ENCODE measurements around the gene DPH6.
"Not testable (repeated sequence)": the region's sequence is repeated elsewhere in the genome, so short reads cannot be mapped to it uniquely, and the experiment has no call there.

The DPH6 gene

DNA sequence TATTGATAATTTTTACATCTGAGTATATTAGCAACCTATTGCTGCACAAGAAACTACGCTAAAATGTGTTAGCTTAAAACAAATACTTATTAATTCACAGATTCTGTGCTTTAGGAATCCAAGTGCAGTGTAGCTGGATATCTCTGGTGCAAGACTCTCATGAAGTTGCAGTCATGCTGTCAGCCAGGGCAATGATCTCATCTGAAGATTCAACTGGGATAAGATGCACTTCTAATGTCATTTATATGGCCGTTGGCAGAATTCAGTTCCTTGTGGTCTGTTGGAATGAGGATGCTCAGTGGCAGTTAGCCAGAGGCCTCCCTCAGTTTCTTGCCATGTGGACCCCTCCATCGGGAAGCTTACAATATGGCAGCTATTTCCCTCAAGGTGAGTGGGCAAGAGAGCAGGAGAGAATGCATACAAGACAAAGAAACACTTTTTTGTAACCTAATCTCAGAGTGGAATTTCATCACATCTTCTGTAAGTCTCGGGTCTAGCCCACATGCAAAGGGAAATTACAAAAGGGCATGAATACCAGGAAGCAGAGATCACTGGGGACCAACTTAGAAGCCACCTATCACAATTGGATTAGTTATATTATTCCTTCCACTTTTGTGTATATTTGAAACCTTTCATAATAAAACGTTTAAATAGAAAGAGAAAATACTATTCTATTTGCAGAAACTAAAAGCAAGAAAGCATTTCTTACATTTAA lies 61.6 kb downstream of the DPH6 start:
- DNase-seq, result no peak

DNA sequence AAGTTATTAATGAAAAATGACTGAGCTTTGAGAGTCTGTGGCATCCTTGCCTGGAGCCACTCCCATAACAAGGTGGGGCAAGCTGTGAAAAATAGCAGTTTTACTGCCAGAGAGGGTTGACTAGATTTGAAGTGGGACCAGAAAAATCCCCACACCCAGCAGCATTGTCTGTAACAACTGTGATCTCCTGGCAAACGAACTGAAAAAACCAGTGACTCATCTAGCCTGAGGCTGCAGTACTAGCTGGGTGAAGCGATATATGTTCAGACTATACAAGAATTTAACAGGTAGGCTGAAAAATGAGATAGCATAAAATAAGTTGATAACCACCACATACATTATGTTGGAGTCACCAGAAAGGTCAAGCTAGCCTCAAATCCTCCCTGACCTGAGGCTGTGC lies 64.0 kb downstream of the DPH6 start:
- no peak for DNase-seq

DNA sequence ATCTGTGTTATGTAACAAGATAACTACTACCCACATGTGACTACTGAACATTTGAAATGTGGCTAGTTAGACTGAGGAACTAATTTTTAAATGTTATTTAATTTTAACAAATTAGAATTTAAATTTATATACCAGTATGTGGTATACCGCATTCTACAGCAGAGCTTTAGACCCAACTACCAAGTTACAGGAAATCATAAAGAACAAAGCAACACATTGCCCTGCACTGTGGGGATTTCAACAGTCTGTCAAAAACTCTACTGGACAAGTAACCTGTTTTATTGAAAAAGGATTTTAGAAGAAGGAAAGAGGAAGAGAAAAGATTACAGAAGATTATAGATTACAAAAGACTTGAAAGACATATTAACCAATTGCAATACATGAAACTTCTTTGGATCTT lies 64.9 kb downstream of the DPH6 start:
- DNase-seq, result no peak

DNA sequence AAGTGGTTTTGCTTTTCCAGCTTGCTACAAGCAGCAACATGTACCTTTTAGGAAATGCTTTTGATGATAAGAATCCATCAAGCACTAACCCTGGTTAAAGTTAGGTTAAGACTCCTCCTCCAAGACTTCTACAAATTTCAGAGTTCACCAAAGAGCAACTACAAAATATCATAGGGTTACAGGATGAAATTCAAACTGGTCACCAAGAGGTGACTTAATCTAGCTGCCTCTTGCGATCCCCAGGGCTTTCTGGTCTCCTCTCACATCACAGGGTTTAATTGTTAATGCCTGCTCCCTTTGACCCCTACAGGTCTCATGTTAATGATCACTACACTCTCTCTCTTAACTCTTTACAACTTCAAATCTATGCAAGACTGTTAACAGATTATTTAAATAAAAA lies 66.5 kb downstream of the DPH6 start:
- no peak for DNase-seq

DNA sequence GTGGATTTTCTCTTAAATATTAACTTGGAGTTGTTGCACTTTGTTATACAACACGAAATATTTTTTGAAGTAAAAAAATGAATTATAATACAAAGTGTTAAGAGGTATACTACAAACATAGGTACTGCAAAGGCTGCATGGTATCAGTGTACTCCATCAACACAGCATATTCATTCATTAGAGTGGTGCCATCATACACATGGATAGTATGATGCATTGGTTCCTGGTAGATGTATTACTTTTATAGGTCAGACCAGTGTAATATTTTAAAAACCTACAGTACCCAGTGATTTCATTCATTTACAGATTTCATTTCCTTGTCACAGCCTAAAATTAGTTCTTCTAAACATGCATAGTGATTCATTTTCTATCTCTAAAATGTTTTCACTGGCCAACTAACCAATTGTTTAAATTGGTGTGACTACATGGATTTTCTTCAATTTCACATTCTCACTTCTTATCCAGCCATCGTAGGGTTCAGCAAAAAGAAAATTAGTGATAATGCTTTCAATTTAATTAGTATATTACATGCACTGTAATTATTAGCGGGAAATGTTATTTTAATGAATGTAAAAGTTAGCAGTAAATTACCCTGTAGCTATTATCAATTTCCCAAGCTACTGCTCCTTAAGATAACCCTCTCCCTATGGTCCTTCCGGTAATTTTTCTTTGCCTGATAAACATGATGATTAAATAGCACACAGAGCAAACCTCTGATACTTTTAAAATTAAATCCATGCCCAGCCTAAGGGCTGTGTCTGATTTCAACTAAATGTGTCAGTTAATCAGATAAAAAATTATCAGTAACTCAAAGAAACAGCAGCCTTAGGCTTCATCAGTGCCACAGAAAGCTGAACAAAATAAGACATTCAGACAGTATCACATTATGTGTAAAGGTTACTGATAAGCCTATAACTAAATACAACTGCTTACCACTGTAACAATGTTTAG lies 68.4 kb downstream of the DPH6 start:
- no peak for DNase-seq

DNA sequence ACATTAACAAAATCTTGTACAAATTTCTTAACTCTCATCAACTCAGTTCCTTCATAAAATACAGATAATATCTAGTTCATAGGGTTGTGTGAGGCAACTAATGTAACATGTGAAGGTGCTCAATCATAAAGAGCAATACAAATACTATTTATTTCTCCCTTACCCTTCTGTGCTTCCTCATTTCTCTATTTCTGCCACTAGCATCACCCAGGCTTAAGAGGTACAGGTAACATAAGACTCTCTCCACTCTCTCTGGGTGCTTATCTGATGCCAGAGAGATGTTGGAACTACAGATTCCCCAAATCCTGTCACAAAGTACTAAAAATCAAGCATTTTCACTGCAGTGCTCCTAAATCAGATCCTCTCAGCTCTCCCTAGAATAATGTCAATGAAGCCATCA lies 74.9 kb downstream of the DPH6 start:
- DNase-seq, result no peak

DNA sequence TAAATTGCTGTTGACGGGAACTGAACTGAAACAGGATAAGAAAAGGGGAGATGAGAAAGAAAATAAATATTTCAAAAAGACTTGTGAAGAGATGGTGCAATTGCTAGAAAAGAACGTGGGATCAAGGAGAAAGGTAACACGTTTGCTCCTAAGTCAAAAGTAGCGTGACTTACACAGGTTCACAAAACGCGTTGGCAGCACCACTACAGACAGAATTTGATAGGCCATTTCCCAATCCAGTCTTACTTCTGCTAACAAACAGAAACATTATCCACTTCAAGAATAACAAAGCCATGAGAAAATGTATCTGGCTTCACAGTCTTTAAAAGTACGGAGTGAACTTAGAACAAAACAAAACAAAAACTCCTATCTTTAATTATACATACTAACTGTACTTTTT lies 75.5 kb downstream of the DPH6 start:
- no peak for DNase-seq

DNA sequence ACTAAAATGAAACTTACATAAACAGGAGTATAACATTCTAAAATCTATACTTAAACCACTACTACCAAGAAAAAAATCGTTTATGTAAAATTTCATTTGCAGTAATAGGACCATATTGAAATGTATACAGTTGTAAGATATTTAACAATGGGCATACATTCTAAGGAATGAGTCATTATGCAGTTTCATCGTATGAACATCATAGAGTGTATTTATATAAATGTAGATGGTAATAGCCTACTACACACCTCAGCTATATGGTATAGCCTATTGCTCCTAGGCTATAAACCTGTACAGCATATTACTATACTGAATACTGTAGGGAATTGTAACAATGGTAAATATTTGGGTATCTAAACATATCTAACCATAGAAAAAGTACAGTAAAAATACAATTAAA lies 79.5 kb downstream of the DPH6 start:
- no peak for DNase-seq

DNA sequence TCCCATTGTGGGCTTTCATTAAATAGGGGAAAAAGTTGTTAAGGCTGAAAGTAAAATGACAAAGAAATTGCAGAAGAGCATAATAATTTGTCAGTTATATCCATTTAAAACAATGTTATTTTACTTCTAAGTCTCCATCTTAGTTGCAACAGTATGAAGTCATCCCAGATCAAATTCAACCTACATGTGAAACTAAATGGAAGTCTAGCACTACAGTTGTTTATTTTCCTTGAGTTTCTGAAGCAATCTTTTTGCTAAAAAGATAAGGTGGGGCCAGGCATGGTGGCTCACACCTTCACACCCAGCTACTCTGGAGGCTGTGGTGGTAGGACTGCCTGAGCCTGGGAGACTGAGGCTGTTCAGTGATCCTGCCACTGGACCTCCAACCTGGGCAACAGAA lies 80.2 kb downstream of the DPH6 start:
- no peak for DNase-seq

DNA sequence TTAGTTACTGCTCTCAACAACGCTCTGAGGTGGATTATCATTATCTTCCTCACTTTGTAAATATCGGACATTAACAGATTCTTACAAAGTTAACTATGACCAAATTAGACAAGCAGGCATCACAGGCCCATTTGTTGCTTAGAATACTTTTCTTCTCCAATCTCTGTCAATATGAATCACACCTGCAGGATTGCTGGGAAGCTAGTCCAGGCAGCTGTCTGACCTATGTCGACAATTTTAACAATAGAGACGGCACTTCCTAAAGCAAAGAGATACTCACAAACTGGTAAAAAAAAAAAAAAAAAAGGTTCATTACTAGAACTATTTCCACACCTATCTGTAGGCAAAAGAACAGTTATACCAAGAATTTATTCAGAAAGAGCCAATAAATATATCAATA lies 85.3 kb downstream of the DPH6 start:
- DNase-seq, result no peak

DNA sequence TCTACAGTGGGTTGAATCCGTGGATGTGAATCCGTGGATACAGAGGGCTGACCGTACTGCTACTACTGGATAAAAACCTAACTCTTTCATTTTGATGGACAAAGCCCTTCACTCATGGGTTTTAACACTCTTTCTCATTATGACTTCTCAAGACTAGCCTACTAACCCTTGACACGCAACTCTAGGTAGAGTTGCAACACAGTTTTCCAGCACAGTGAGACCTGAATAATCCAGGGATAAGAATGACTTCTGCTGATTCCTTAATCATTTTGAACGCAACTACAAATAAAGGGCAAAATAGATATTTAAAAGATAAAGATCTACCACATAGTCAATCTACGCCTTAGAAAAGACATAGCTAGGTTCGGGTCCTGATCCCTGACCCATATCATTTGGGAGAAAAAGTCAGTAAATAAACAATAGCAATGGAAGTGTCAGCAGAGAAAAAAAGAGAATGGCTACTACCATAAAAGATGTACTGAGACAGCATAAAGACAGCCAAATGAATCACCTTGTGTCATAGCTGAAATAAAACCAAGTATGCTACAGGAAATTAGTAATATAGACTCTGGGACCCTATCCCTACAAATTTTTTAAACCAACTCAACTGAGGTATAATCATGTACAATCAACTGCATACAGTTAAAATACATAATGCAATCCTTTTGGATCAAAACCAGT lies 87.6 kb downstream of the DPH6 start:
- no peak for DNase-seq

DNA sequence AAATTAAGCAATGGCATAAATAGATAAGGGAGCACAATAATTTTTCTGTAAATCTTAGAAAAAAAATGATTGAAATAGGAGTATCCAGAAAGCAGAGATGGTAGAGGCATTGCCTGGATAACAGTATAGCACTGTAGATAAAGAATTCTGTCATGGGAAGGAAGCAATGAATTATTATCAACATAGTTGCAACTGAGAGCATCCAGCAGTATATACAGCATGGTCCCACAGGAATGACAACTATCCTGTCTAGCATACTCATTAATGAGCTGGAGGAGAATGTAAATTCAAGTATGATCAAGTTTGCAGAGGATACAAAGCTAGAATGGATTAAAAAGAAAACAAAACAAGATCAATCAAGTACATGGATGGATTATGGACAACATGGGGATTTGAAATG lies 90.8 kb downstream of the DPH6 start:
- DNase-seq, result no peak

DNA sequence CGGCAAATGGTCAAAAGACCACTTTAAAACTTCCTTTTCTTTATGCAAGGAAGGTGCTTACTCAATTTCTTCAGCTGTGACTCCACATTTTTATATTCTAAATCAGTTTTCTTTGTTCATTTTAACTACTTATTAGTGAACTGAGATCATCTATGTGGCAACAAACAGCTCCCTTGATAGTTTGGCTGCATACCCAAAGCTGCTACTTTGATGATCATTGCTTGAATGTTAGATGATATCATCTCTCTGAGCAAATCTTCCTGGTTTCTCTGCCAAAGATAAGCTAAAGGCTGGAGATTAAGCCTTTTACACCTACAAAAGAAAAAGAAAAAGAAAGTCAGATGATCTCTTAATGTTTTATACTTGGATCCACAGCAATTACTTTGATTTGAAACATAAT lies 95.5 kb downstream of the DPH6 start:
- DNase-seq, result no peak

DNA sequence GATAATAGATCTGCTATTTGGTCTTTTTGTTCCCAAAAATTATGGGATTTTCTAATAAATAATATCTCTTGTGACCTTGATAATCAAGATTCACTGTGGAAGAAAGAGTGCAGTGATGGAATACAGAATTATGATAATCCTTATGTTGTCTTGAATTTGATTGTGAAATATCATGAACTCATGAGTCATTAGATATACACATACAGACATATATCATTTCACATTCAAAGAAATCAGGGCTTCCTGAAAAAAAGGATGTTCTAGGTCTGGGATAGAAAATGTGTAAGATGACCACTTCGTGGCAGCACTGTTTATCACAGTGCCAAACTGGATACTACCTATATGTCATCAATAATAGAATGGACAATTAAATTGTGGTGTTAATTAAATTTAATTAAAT lies 97.7 kb downstream of the DPH6 start:
- no peak for DNase-seq

DNA sequence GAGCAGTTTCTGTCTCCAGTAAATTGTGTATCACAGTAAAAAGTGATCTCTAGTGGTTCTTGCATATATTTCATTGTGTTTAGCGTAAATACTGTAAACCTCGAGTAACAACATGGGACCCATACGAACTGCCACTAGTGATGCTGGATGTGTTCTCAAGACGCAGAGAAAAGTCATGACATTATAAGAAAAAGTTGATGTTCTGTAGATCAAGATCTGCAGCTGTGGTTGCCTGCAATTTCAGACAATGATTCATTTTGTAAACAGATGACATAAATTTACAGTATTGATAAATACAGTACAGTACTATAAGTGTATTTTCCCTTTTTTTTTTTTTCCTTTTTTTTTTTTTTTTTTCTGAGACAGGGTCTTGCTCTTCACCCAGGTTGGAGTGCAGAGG lies 100.1 kb downstream of the DPH6 start:
- no peak for DNase-seq

DNA sequence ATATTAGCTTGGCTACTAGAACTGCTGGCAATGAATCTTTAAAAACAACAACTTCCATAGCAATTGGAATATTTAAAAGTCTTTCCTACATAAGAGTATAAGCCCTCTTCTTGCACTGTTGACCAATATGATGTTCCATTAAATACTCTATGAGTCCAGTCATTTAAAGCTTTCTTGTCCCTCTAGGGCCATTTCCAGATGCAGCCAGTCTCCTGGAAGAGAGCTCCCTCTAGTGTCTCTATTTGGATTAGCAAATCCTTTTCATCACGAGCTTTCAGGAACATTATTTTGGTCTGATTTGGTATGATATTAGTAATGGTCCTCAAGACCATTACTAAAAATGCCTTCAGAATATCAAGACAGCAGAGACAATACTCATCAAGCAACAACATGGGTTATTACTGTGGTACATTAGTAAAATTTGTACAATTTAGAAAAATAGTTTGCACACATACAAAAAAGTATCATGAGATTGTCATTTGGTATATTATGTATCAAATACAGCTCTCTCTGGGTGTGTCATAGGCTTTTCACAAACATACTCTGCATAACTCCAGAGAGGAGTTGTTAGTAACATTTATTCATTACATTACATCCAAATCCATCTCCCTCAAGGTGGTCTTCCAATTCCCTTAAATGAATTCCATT lies 101.3 kb downstream of the DPH6 start:
- no peak for DNase-seq

DNA sequence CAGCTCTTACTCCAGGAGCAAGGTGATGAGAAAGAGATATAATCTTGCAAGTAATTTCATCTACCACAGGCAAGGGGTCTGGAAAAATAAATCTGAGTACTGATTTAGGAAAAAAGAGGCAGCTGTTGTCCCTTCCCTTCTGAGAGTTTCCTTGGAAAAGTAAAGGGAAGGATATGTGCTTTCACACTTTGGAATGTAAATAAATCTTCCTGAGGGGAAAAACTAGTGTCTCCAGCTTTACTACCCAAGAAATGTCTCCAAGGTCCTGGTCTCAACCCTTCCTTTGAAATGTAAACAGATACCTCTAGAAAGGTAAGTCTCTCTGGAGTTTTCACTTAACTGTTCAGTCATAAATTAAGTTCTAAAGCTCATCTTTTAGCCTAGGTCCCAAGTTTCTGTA lies 102.6 kb downstream of the DPH6 start:
- DNase-seq, result no peak

DNA sequence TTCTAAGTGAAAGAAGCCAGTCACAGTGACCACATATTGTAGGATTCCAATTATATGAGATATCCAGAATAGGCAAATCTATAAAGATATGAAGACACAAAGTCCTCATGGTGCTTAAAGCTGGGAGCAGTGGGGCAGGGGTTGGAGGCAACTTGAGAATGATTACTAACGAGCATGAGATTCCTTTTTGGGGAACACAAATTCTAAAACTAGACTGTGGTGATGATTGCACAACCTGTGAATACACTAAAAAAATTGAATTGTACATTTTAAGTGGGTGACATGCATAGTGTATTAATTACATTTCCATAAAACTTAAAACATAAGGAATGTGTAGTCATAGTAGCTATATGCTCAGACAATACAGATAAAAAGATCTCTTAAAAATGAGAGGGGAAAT lies 103.2 kb downstream of the DPH6 start:
- no peak for DNase-seq

DNA sequence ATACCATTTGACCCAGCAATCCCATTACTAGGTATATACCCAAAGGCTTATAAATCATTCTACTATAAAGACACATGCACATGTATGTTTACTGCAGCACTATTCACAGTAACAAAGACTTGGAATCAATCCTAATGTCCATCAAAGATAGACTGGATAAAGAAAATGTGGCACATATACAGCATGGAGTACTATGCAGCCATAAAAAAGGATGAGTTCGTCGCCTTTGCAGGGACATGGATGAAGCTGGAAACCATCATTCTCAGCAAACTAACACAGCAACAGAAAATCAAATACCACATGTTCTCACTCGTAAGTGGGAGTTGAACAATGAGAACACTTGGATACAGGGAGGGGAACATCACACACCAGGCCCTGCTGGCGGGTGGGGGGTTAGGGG lies 104.7 kb downstream of the DPH6 start:
- not testable (repeated sequence) for DNase-seq

DNA sequence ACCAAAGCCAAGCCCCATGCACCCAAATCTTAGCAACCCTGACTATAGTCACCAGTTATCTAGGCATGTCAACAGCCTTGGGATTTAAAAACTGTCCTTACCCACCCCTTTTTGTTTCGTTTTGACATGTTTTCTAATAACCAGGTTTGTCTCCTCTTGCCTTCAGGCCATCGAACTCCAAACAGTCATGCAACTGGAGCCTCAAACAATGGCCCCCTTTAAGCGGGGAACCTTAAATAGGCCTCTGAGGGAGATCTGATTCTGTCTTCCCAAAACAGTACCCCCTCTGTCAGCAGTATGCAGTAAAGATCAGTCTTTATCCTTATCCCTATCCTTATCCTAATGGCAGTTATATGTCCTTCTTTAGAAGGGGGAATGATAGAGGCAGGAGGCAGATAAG lies 105.7 kb downstream of the DPH6 start:
- DNase-seq, result no peak

DNA sequence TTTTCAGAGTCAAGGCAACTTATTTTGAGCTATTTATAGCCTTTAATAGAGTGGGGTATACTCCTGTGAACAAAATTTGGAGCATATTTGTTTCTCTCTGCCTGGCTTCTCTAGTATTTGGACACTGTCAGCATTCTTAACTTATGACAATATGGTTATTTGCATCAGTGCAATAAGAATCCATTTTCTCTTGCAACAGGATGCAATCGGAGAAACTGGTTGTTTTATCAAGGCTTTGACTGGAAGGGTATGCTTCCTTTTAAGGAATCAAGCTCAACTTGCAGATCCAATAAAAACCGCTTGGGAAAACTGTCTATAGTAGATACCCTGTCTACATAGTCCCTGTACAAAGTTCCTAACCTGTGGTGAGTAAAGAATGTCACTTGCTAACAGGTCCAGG lies 106.7 kb downstream of the DPH6 start:
- DNase-seq, result no peak

DNA sequence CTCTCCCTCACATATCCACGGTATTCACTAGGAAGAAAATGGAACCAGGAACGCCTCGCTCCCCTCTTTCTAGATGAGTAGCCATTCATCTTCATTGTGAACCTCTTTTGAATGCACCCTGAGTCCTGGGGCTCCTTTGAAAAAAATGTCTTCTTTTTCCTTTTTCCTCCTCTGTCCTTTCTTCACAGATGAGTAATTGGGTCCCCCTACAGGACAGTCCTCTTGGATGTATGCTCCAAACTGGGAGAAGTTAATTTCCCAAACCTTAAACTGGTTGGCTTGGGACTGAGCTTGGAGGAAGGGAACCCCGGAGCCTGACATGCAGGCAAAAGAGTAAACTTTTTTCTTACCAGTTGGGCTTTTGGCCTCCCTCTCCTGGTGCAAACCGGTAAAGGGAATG lies 108.8 kb downstream of the DPH6 start:
- no peak for DNase-seq

DNA sequence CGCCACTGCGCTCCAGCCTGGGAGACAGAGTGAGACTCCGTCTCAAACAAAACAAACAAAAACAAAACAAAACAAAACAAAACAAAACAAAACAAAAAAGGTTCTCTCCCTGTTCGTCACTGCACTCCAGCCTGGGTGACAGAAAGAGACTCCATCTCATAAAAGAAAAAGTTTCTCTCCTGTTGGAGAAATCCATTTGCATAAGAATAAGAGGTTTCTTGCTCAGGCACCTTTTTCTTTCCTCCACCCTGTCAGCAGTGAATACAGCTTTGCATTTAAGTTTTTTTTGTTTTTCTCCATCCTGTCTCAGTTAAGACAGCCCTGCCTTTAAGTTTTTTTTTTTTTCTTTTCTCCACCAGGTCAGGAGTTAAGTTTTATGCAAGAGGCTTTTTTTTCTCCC lies 109.5 kb downstream of the DPH6 start:
- no peak for DNase-seq
